Measurements from ENCODE around the gene PTH2R. TPM values are rescaled to one million over a fixed set of nuclear protein-coding genes. Genes with fewer than 3 reads are reported as not detected.
"Not testable (repeated sequence)": the region's sequence is repeated elsewhere in the genome, so short reads cannot be mapped to it uniquely, and the experiment has no call there.

Gene PTH2R
- total RNA-seq, 2 experiments from 2014 or later = 0.10 TPM; not detected in 1

DNA sequence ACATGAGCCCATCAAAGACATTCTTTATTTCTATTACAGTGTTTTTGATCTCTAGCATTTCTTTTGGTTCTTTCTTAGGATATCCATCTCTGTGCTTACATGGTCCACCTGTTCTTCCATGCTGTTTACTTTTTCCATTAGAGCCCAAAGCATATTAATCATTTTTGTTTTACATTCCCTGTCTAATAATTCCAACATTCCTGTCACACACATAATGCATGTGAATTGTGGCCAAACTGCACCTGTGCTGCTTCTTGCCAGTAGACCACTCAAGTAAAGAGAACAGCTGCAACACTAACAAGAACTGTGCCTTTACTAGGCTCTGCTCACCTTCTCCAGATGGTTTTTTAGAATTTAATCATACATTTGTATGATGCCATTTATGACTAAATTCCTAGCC lies 103.0 kb downstream of the PTH2R start:
- Mint-ChIP-seq H3K27me3 (no peaks in the 10 kb centered on the region), H3K36me3 (ENCODE audit: low read depth) (no peaks in the 10 kb centered on the region), H3K4me1 (no peaks in the 10 kb centered on the region), H3K9me3 (peaks cover 2% of the 10 kb centered on the region), H3K27ac (no peak overlapping the region), H3K4me3 (no peak overlapping the region)
- ChIA-PET CTCF (no interaction called here), POLR2A (no interaction called here)
- DNase-seq = no peak

DNA sequence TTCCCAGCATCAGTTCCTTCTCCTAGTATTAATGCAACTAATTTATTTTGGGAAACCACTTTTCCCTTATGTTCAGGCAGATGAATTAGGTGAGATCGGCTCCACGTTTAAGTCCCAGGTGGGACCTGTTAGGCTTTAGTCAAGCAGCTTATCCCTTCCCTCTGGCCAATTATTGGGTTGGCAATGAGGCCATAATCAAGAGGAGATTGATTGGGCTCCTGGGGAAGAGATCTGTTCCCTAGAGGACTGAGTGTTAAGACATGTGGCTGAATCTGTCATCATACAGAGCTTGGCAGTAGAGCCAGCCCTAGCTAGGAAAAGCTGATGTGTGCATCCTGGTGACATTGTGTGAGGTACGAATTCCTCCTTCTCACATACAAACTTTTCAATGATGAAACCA lies 104.4 kb downstream of the PTH2R start:
- H3K4me3 Mint-ChIP-seq = no peak overlapping the region
- H3K9me3 Mint-ChIP-seq = peaks cover 2% of the 10 kb centered on the region
- H3K36me3 Mint-ChIP-seq (ENCODE audit: low read depth) = no peaks in the 10 kb centered on the region
- H3K4me1 Mint-ChIP-seq = no peaks in the 10 kb centered on the region
- no peak for DNase-seq
- ChIA-PET POLR2A (no interaction called here), CTCF (interaction anchor here (0.6 kb wide), 1 partner anchor 1625 kb away, joined by 4 read pairs; no protein-coding TSS in a partner anchor)
- H3K27me3 Mint-ChIP-seq = no peaks in the 10 kb centered on the region
- no peak overlapping the region for H3K27ac Mint-ChIP-seq

DNA sequence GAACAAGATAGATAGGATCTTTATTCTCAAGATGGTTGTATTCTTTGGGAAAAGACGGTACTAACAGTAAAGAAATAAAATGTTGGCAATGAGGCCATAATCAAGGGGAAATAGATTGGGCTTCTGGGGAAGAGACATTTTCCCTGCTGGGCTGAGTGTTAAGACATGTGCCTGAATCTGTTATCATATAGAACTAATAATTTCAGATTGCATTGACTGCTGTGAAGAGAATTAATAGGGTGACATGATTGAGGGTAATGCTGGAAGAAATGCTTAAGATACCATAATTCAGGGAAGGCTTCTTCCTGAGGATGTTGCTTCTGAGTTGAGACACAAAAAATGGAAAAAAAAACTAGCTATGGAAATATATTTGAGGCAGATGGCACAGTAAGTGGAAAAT lies 105.0 kb downstream of the PTH2R start:
- POLR2A ChIA-PET = no interaction called here
- Mint-ChIP-seq H3K9me3 (peaks cover 2% of the 10 kb centered on the region), H3K4me3 (no peak overlapping the region), H3K4me1 (no peaks in the 10 kb centered on the region), H3K27me3 (no peaks in the 10 kb centered on the region), H3K27ac (no peak overlapping the region), H3K36me3 (ENCODE audit: low read depth) (no peaks in the 10 kb centered on the region)
- CTCF ChIA-PET = no interaction called here
- DNase-seq = no peak

DNA sequence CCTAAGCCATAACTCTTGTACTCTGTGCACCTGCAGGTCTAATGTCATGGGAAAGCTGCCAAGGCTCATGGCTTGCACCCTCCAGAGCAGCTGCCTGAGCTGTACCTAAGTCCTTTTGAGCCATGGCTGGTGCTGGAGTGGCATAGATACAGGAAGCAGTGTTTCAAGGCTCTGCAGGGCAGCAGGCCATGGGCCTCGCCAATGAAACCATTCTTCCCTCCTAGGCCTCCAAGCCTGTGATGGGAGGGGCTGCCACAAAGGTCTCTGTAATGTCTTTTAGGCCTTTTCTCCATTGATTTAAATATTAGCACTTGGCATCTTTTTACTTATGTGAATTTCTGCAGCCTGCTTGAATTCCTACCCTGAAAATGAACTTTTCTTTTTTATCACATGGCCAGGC lies 108.5 kb downstream of the PTH2R start:
- ChIA-PET CTCF (no interaction called here), POLR2A (no interaction called here)
- Mint-ChIP-seq H3K27me3 (no peaks in the 10 kb centered on the region), H3K4me1 (no peaks in the 10 kb centered on the region), H3K27ac (no peak overlapping the region), H3K9me3 (peaks cover 2% of the 10 kb centered on the region), H3K36me3 (ENCODE audit: low read depth) (no peaks in the 10 kb centered on the region), H3K4me3 (no peak overlapping the region)
- no peak for DNase-seq

DNA sequence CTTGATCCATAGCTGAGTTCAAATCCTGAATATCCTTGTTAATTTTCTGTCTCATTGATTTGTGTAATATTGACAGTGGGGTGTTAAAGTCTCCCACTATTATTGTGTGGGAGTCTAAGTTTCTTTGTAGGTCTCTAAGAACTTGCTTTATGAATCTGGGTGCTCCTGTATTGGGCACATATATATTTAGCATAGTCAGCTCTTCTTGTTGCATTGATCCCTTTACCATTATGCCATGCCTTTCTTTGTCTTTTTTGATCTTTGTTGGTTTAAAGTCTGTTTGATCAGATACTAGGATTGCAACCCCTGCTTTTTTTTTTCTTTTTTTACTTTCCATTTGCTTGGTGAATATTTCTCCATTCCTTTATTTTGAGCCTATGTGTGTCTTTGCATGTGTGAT lies 116.5 kb downstream of the PTH2R start:
- H3K9me3 Mint-ChIP-seq = not testable (repeated sequence)

DNA sequence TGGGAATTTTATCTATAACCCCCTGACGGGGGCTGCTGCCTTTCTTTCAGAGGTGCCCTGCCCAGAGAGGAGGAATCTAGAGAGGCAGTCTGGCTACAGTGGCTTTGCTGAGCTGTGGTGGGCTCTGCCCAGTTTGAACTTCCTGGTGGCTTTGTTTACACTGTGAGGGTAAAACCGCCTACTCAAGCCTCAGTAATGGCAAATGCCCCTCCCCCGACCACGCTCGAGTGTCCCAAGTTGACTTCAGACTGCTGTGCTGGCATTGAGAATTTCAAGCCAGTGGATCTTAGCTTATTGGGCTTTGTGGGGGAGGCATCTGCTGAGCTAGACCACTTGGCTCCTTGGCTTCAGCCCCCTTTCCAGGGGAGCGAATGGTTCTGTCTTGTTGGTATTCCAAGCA lies 118.6 kb downstream of the PTH2R start:
- H3K27me3 Mint-ChIP-seq; H3K36me3 Mint-ChIP-seq (ENCODE audit: low read depth); H3K4me3 Mint-ChIP-seq; DNase-seq; H3K9me3 Mint-ChIP-seq; H3K4me1 Mint-ChIP-seq; H3K27ac Mint-ChIP-seq; CTCF ChIA-PET; POLR2A ChIA-PET: not testable (repeated sequence)

More for the DNA sequence above, 116.5 kb downstream of the PTH2R start:
- H3K4me3 Mint-ChIP-seq; DNase-seq; H3K27ac Mint-ChIP-seq; H3K36me3 Mint-ChIP-seq (ENCODE audit: low read depth); POLR2A ChIA-PET; H3K4me1 Mint-ChIP-seq; H3K27me3 Mint-ChIP-seq: not testable (repeated sequence)
- CTCF ChIA-PET = interaction anchor here (0.6 kb wide), 1 partner anchor 497 kb away, joined by 3 read pairs; no protein-coding TSS in a partner anchor

DNA sequence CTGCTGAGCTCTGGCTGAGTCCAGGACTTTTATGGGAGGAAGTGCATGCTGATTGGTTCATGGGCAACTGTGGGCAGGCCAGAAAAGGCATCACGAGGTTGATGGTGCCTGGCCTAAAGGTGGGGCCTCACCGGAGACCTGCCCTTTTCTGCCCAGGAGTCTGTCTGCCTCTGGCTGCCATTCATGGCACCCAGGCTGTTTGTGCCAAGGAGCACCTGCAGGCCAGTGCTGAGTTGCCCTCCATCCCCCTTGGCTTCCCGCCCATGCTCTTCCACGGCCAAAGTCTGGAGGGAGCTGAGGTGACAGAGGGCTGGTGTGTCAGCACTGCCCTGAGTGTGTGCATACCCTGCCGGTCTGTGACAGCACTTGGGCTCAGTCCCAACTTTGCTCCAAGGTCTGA lies 123.2 kb downstream of the PTH2R start:
- DNase-seq = no peak
- Mint-ChIP-seq H3K4me1 (no peaks in the 10 kb centered on the region), H3K27ac (no peak overlapping the region), H3K27me3 (no peaks in the 10 kb centered on the region), H3K9me3 (no peaks in the 10 kb centered on the region), H3K4me3 (no peak overlapping the region), H3K36me3 (ENCODE audit: low read depth) (no peaks in the 10 kb centered on the region)
- ChIA-PET POLR2A (no interaction called here), CTCF (interaction anchor here (1.0 kb wide), 1 partner anchor 9 kb away, joined by 3 read pairs; no protein-coding TSS in a partner anchor)

DNA sequence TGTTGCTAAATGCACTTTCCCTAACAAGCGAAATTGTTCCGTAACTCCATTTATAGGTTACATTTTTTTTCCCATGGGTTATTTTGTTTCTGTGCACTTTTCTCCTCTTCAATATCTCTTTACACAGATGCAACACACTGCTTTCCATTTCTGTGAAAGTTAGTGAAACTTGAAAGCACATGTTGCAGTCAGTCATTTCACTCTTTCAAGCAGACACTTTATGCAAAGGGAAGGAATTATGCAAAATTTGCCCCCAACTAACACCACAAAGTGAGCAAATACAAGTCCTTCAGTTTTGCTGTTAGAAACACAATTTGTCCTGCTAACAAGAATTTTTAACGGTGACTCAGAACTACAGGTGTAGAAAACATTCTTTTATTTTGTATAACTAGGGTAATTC lies 124.8 kb downstream of the PTH2R start:
- POLR2A ChIA-PET = no interaction called here
- H3K27me3 Mint-ChIP-seq = no peaks in the 10 kb centered on the region
- no peak overlapping the region for H3K27ac Mint-ChIP-seq
- no peak for DNase-seq
- no peaks in the 10 kb centered on the region for H3K4me1 Mint-ChIP-seq
- CTCF ChIA-PET = no interaction called here
- no peaks in the 10 kb centered on the region for H3K9me3 Mint-ChIP-seq
- no peak overlapping the region for H3K4me3 Mint-ChIP-seq
- no peaks in the 10 kb centered on the region for H3K36me3 Mint-ChIP-seq (ENCODE audit: low read depth)

DNA sequence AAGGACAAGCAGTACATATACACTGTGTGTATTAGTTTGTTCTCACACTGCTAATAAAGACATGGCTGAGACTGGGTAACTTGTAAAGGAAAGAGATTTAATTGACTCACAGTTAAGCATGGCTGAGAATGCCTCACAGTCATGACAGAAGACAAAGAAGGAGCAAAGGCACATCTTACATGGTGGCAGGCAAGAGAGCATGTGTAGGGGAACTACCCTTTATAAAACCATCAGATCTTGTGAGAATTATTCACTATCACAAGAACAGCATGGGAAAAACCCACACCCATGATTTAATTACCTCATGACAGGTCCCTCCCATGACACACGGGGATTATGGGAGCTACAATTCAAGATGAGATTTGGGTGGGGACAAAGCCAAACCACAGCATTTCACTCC lies 129.0 kb downstream of the PTH2R start:
- H3K27ac Mint-ChIP-seq; H3K36me3 Mint-ChIP-seq (ENCODE audit: low read depth); DNase-seq; H3K9me3 Mint-ChIP-seq; H3K4me1 Mint-ChIP-seq; H3K4me3 Mint-ChIP-seq; POLR2A ChIA-PET; H3K27me3 Mint-ChIP-seq; CTCF ChIA-PET: not testable (repeated sequence)

DNA sequence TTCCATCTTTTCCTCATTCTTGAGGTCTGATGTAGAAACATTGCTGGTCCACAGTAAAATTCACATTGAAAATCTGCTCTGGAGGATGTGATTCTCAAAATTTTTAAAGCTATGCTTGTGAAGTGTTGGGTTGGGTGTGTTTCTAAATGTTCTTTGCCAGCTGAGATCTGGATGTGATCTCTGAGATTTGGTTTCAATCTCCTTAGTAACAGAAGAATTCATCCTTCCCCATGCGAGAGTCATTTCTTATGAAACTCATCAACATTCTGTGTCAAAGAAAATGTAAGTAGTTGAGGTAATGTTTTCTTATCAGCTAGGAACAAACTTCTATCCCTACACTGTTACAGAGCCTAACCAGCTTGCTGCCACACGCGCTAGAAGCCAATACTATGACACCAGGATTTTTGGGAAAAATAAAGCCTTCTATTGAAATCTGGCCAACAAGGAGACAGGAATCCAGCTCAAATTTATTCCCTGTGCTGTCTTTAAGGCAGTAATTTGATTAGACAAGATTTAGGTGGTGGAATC lies 134.9 kb downstream of the PTH2R start:
- H3K36me3 Mint-ChIP-seq (ENCODE audit: low read depth) = no peaks in the 10 kb centered on the region
- peaks cover 3% of the 10 kb centered on the region for H3K9me3 Mint-ChIP-seq
- POLR2A ChIA-PET = no interaction called here
- H3K27me3 Mint-ChIP-seq = no peaks in the 10 kb centered on the region
- no peak overlapping the region for H3K4me3 Mint-ChIP-seq
- no peak overlapping the region for H3K27ac Mint-ChIP-seq
- no peak for DNase-seq
- CTCF ChIA-PET = no interaction called here
- no peaks in the 10 kb centered on the region for H3K4me1 Mint-ChIP-seq

DNA sequence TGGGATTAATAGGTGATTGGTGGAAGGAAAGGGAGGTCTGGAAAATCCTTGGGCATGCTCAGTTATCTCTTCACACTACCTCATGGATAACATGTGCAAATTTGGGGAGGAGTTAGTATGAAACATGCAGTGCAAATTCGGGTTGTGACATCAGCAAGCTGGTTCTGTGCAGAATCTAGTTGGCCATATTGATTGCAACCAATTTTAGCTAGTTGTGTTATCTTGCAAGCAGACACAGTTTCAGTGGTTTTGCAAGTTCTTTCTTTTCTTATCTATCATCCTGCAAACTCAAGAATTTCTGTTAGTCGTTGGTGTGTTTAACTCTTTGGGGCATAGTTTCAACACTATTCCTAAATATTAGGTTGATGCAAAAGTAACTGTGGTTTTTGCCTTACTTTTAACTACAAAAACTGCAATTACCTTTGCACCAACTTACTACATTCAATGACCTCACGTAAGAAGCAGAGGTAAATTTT lies 135.4 kb downstream of the PTH2R start:
- ChIA-PET POLR2A (no interaction called here), CTCF (no interaction called here)

DNA sequence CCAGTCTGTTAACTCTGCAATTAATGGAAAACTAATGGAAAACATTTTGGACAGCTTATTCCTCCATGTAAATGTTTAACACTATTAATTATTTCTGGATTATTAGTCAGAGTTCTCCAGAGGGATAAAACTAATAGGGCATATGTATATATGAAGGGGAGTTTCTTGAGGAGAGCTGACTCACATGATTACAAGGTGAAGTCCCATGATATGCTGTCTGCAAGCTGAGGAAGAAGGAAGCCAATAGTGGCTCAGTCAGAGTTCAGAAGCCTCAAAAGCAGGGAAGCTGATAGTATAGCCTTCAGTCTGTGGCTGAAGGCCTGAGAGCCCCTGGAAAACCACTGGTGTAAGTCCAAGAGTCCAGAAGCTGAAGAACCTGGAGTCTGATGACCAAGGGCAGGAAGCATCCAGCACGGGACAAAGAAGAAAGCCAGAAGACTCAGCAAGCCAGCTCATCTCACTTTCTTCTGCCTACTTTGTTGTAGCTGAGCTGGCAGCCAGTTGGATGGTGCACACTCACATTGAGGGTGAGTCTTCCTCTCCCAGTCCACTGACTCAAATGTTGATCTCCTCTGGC lies 136.0 kb downstream of the PTH2R start:
- H3K9me3 Mint-ChIP-seq = no peaks in the 10 kb centered on the region
- no peak for DNase-seq
- CTCF ChIA-PET = no interaction called here
- H3K4me1 Mint-ChIP-seq = no peaks in the 10 kb centered on the region
- H3K4me3 Mint-ChIP-seq = no peak overlapping the region
- H3K36me3 Mint-ChIP-seq (ENCODE audit: low read depth) = no peaks in the 10 kb centered on the region
- POLR2A ChIA-PET = no interaction called here
- no peak overlapping the region for H3K27ac Mint-ChIP-seq
- no peaks in the 10 kb centered on the region for H3K27me3 Mint-ChIP-seq

More for the DNA sequence above, 135.4 kb downstream of the PTH2R start:
- Mint-ChIP-seq H3K4me1 (no peaks in the 10 kb centered on the region), H3K36me3 (ENCODE audit: low read depth) (no peaks in the 10 kb centered on the region), H3K27me3 (no peaks in the 10 kb centered on the region), H3K27ac (no peak overlapping the region), H3K9me3 (peaks cover 3% of the 10 kb centered on the region), H3K4me3 (no peak overlapping the region)
- no peak for DNase-seq
